Measurements from ENCODE around the gene CACNA1C.

Gene CACNA1C

GRCh38 chr12:2171672-2172426 lies 119.1 kb downstream of the CACNA1C start:
- no peak for DNase-seq (ENCODE audit: low spot score)

- no peak for DNase-seq (ENCODE audit: low spot score)
Observed at GRCh38 chr12:2172491-2173214, 119.9 kb downstream of the CACNA1C start.

DNA sequence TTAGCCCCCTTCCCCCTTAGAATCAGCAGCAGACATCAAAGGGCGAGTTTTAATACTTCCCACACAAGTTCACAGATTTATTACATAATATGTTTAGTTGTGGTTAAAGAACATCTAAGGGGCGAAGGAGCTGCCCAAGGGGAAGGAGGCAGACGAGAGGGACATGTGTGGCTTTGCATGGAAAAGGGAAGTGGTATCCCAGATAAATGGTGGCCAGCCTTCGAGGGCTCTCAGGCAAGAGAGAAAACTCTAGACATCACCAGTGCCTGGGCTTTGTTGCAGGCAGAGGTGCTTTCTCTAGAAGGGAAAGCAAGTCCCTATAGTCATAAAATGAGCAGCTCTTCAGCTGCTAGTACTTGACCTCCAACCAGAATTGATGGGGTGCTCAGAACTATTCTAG lies 121.2 kb downstream of the CACNA1C start:
- no peak for DNase-seq (ENCODE audit: low spot score)

DNA sequence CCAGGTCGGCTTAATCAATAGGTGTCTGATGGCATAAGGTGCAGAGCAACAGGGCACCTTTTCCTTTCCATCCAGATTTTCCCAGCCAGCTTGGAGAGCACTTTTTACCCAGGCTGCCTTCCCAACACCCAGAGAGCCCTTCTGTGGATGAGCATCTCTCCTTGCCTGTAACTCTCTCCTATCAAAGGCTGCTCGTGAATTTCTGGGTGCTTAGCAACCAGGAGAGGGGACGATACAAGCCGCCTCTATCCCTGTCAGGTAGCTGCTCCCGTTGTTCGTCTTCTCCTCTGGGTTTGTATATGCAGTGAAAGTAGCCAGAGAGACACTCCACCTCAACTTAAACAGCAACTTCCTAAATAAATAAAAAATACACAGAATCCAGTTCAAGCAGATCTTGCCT lies 124.2 kb downstream of the CACNA1C start:
- DNase-seq (ENCODE audit: low spot score): no peak

GRCh38 chr12:2177751-2178150 lies 125.0 kb downstream of the CACNA1C start:
- no peak for DNase-seq (ENCODE audit: low spot score)

DNA sequence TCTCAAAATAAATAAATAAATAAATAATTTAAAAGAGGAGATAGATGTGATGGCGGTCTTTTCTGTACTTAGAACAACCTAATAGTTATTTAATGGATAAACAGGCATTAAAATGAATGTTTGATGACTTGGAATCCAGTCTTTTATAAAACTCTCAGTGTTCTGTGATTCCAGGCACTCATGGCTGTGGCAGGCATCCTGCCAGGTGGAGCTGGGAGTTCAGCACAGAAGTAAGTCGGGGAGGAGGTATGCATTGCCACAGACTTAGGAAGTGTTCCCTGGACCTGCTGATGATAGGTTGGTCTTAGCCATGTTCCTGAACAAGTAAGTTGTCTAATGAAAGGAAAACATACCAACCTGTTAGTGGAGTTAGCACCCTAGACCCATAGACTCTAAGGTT lies 126.3 kb downstream of the CACNA1C start:
- no peak for DNase-seq (ENCODE audit: low spot score)

DNA sequence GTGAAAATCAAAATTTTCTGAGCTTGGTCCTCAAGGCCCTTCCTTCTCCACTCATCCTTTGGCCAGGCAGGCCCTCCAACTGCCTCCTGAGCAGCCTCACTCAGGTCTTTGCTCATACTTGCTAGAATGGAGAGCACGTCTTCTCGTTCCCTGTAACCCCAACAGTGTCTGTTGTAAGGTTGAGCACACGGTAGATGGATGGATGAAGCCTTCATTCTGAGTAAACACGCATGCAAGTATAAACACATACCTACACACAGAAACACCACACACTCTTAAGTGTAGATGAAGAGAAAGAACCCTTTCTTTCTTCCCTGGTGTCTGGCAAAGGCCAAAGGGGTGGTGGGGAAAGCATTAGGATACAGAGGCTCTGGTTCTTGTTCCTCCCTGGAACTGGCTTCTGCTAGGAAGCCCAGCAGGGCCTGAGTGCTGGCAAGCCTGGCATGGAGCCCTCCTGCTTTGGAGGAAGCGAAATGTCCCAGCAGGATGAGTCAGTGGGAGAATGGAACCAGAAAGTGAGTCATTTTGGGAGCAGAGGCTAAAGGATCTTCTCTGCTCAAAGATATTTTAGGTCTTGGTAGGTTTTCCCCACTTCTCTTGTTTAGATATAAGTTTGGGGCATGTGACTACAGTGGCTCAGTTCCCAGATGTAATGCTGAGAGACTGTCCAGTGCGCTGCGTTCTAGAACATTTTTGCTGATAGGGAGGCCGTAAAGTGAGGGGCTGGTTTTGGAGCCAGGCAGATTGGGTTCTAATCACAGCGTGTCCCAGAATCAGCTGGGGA lies 127.4 kb downstream of the CACNA1C start:
- DNase-seq (ENCODE audit: low spot score): peak; percentile 96

- no peak for DNase-seq (ENCODE audit: low spot score)
Observed at GRCh38 chr12:2180737-2181082, 127.9 kb downstream of the CACNA1C start.

- peak; percentile 80 for DNase-seq (ENCODE audit: low spot score)
Observed at GRCh38 chr12:2183556-2184541, 131.1 kb downstream of the CACNA1C start.

- DNase-seq (ENCODE audit: low spot score): no peak
Observed at GRCh38 chr12:2185751-2186341, 133.1 kb downstream of the CACNA1C start.

- no peak for DNase-seq (ENCODE audit: low spot score)
Observed at GRCh38 chr12:2187195-2187945, 134.6 kb downstream of the CACNA1C start.

DNA sequence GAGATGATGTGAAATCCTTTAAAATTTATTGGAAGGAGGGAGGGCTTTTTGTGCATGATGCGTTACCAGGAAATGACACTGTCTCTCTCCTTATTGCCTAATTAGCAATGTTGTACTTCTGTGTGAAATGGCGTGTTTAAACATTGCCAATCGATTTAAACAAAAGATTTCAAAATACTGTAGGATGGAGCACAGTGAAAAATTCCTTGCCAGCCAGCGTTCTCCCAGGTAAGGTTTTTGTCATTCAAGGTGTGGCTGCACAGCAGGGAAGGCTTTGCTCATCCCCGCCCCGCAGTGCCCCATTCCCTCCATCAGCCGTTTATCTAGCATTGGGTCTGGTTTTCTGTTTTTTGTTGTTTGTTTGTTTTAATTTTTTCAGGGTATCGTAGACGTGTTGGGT lies 137.3 kb downstream of the CACNA1C start:
- DNase-seq (ENCODE audit: low spot score): no peak

DNA sequence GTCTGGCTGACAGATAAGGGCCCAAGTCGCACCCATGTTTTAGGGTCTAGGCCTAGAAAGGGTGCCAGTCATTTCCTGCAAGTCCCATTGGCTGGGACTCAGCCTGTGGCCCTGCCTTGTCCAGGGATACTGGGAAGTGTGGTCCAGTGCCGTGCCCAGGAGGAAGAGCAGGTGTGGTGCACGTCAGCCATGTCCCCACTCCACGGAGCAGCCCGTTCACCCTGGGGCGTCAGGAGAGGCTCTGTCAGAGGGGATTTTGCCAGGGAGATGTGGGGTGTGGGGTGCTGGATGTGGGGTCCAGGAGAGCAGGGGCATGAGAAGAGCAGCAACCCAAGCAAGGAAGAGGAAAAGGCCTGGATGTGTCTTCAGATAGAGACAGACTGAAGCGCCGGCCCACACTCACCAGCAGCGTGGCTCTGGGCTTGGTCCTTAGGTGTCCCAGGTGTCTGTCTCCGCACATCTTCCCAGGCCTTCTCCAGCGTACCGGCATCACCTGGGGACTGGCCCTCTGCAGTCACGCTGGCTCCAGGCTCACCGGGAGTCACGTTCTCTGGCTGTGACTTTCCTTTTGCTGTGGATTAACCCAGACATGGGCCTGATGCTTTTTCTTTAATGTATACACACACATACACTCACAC lies 138.2 kb downstream of the CACNA1C start:
- no peak for DNase-seq (ENCODE audit: low spot score)

GRCh38 chr12:2191534-2192153 lies 138.9 kb downstream of the CACNA1C start:
- no peak for DNase-seq (ENCODE audit: low spot score)

DNA sequence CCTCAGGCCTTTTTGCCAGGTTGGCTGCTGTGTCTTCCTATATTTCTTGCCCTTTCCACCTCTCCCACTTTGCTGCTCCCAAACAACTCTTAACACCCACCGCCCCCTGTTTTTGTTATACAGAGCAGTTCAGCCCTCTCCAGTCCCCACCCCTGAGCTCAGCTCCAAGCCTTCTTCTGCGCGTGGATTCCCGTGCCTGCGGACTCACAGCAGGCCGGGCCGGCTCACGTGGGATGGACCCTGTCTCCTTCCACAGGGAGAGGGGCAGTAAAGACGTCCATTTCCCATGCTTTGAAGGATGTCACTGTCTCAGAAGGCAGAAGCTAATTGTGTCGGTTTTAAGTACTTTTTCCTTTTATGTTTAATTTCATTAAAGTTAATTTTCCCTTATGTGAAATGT lies 139.4 kb downstream of the CACNA1C start:
- no peak for DNase-seq (ENCODE audit: low spot score)

- DNase-seq (ENCODE audit: low spot score): no peak
Observed at GRCh38 chr12:2194060-2194459, 141.3 kb downstream of the CACNA1C start.

DNA sequence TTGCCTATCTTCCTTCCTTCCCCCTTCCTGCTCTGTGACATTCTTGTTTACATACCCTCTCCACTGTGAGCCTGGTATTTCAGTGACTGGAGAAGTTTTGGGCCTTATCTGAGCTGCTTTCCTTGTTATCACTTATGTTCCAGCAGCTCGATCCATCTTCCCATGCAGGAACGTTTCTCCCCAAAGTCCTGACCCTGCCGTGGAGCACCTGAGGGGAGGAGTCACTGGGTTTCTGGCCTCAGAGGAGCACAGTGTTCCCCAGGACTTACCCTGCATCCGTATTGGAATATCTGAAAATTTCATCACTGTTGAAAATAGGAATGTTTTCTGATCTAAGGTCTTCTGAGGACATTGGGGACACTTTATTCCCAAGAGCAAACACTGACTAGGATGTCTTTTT lies 141.8 kb downstream of the CACNA1C start:
- no peak for DNase-seq (ENCODE audit: low spot score)

DNA sequence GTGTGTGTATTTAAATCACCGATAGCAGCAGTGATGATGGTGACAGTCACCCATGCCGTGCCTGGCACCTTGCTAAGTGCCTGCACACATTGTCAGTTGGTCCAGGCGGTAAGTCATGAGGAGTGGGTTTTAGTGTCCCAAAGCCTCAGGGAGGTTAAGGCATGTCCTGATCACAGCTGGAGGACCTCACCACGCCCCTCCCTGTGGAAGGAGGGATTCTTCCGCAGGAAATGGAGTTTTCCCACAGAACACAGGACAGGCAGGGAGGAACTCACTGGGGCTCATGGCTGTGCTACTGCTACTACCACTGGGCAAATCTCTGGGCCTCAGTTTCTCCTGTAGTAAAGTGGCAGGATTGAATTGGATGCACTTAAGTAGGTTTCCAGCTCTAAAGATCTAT lies 142.3 kb downstream of the CACNA1C start:
- no peak for DNase-seq (ENCODE audit: low spot score)

DNA sequence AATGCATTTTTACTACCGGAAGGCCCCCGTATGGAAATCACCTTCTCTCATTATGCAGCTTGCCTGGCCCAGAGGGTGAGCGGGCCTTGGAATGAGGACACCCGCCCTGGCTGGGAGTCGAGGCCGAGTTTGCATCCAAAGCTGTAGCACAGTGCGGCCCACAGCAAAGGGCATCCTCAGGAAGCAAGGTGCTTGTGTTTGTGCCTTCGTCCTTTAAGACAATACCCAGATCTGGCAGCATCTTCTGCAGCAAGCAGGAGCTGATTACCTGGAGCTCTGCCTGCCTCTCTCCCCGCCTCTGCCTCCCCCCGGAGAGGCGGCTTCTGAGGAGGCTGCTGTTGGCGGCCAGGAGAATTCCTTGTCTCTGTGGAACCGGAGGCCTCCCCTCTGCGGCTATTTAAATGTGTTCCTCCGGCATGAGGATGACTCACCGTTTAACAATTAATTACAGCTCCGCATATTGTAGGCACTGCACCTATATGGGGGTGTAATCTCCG lies 145.3 kb downstream of the CACNA1C start:
- peak; percentile 31 for DNase-seq (ENCODE audit: low spot score)
